H1 (cell line): ENCODE measurements around the gene TNS3. TPM values are rescaled to one million over a fixed set of nuclear protein-coding genes. Genes with fewer than 3 reads are reported as not detected.
A peak's percentile ranks its signal among the peaks of the same experiment; 100 is the strongest.

Experiments
- CTCF ChIA-PET: fragments of 300-600 bp; sonication (Branson Sonifier 250); formaldehyde crosslinking; loops from one replicate; lab custom pipeline; 2021; ENCODE audit not compliant: partially characterized antibody; lab: Charles Lee
- POLR2A ChIA-PET: fragments of 300-600 bp; sonication (Branson Sonifier 250); formaldehyde crosslinking; loops from one replicate; lab custom pipeline; 2021; ENCODE audit warnings: inconsistent platforms; ENCODE audit not compliant: partially characterized antibody; lab: Charles Lee
- DNase-seq, 2 experiments: peaks; one replicate each; pipeline versions ENCODE4 v3.0.0 to v3.0.0-alpha.2; 2010 to 2022; ENCODE audit warnings: low spot score in 2 of 2, low read depth in 1 of 2, mixed read lengths in 1 of 2
- FAIRE-seq: peaks from 2 replicates; lab custom pipeline; 2011; peaks lifted over from hg19 to GRCh38; lab: Jason Lieb, UNC
- H2AFZ ChIP-seq: 2 replicates; pipeline ENCODE4 v1.8.1; 2012; ENCODE audit warnings: low read length, inconsistent platforms
- H2AK5ac ChIP-seq: 2 replicates; pipeline ENCODE4 v1.6.1; 2013; ENCODE audit warnings: low read depth, low read length
- H2BK120ac ChIP-seq: replicated peaks from 2 replicates; pipeline ENCODE3; 2013; ENCODE audit warnings: low read depth, low read length, inconsistent platforms
- H2BK12ac ChIP-seq: 2 replicates; pipeline ENCODE4 v1.6.1; 2013; ENCODE audit warnings: low read depth, low read length
- H2BK15ac ChIP-seq: 2 replicates; pipeline ENCODE4 v1.6.1; 2013; ENCODE audit warnings: low read length
- H2BK20ac ChIP-seq: 2 replicates; pipeline ENCODE4 v1.6.1; 2013; ENCODE audit warnings: low read length
- H2BK5ac ChIP-seq: 2 replicates; pipeline ENCODE4 v1.6.1; 2013; ENCODE audit warnings: low read depth, low read length
- H3K14ac ChIP-seq: 2 replicates; pipeline ENCODE4 v1.6.1; 2013; ENCODE audit warnings: inconsistent platforms; ENCODE audit not compliant: insufficient read length
- H3K18ac ChIP-seq: 2 replicates; pipeline ENCODE4 v1.6.1; 2013; ENCODE audit warnings: low read length; ENCODE audit errors: extremely low read depth
- H3K23ac ChIP-seq: 2 replicates; pipeline ENCODE4 v1.6.1; 2013; ENCODE audit warnings: inconsistent platforms; ENCODE audit not compliant: insufficient read length
- H3K23me2 ChIP-seq: 2 replicates; pipeline ENCODE4 v1.6.1; 2013; ENCODE audit warnings: low read depth, low read length
- H3K27ac ChIP-seq: 2 replicates; pipeline ENCODE4 v1.6.1; 2011; ENCODE audit warnings: low read depth, low read length, inconsistent platforms
- H3K27me3 ChIP-seq, 4 experiments: replicated peaks in 1 of 4; 1 replicate in 1 of 4; 2 replicates in 3 of 4; pipeline versions ENCODE4 v1.6.1 to v1.8.1; 2011 to 2013; ENCODE audit warnings: low read length in 3 of 4, mild to moderate bottlenecking in 3 of 4, inconsistent platforms in 2 of 4, mixed read lengths in 2 of 4, moderate library complexity in 1 of 4; ENCODE audit not compliant: control insufficient read depth in 3 of 4, insufficient read depth in 3 of 4; ENCODE audit errors: extremely low read depth in 1 of 4
- H3K36me3 ChIP-seq, 4 experiments: 2 replicates each; pipeline versions ENCODE4 v1.6.1 to v1.8.1; 2011 to 2013; ENCODE audit warnings: mild to moderate bottlenecking in 4 of 4, low read length in 3 of 4, moderate library complexity in 2 of 4, control low read depth in 1 of 4, inconsistent platforms in 1 of 4; ENCODE audit not compliant: insufficient read depth in 4 of 4, control insufficient read depth in 2 of 4
- H3K4ac ChIP-seq: replicated peaks from 2 replicates; pipeline ENCODE3; 2013; ENCODE audit warnings: low read length, low read depth, mixed read lengths, inconsistent platforms; ENCODE audit not compliant: insufficient read length
- H3K4me1 ChIP-seq, 4 experiments: replicated peaks in 1 of 4; 1 replicate in 1 of 4; 2 replicates in 3 of 4; pipeline versions ENCODE4 v1.6.1 to v1.8.1; 2011 to 2013; ENCODE audit warnings: low read length in 3 of 4, inconsistent platforms in 2 of 4, mixed read lengths in 1 of 4; ENCODE audit not compliant: insufficient read depth in 4 of 4, control insufficient read depth in 3 of 4
- H3K4me2 ChIP-seq, 2 experiments: 2 replicates each; pipeline versions ENCODE4 v1.6.1 to v1.8.1; 2011 to 2013; ENCODE audit warnings: low read depth in 2 of 2, low read length in 2 of 2, control low read depth in 1 of 2, inconsistent platforms in 1 of 2, mild to moderate bottlenecking in 1 of 2; ENCODE audit not compliant: insufficient read depth in 1 of 2
- H3K4me3 ChIP-seq, 4 experiments: fragments of 200-600, 300-600 bp in 1 of 4; sonication (generic), shearing (Covaris generic), sonication (Bioruptor Twin) in 1 of 4; 2 replicates each; pipeline versions ENCODE4 v1.5.1 to v1.8.1; 2011 to 2016; ENCODE audit warnings: low read length in 4 of 4, low read depth in 3 of 4, control low read depth in 2 of 4, inconsistent platforms in 2 of 4, mild to moderate bottlenecking in 2 of 4, mixed read lengths in 1 of 4, moderate library complexity in 1 of 4; ENCODE audit not compliant: insufficient read depth in 2 of 4; ENCODE audit errors: extremely low read depth in 1 of 4
- H3K56ac ChIP-seq: replicated peaks from 2 replicates; pipeline ENCODE3; 2013; ENCODE audit warnings: low read depth, mild to moderate bottlenecking, mixed read lengths, low read length, inconsistent platforms; ENCODE audit not compliant: insufficient read length
- H3K79me1 ChIP-seq: 2 replicates; pipeline ENCODE4 v1.6.1; 2013; ENCODE audit warnings: low read depth, low read length, control low read depth
- H3K79me2 ChIP-seq, 2 experiments: 2 replicates each; pipeline versions ENCODE4 v1.6.1 to v1.8.1; 2012 to 2013; ENCODE audit warnings: low read length in 2 of 2, mild to moderate bottlenecking in 2 of 2, inconsistent platforms in 1 of 2; ENCODE audit not compliant: insufficient read depth in 2 of 2, control insufficient read depth in 1 of 2
- H3K9ac ChIP-seq, 4 experiments: replicated peaks in 1 of 4; 1 replicate in 1 of 4; 2 replicates in 3 of 4; pipeline versions ENCODE4 v1.6.1 to v1.8.1; 2011 to 2013; ENCODE audit warnings: low read depth in 3 of 4, low read length in 3 of 4, control low read depth in 2 of 4, mild to moderate bottlenecking in 2 of 4, moderate library complexity in 2 of 4, inconsistent platforms in 1 of 4; ENCODE audit errors: extremely low read depth in 1 of 4
- H3K9me3 ChIP-seq, 2 experiments: 2 replicates each; pipeline versions ENCODE4 v1.6.1 to v1.8.1; 2012 to 2013; ENCODE audit warnings: mild to moderate bottlenecking in 2 of 2, moderate library complexity in 2 of 2, control low read depth in 1 of 2, inconsistent platforms in 1 of 2, low read depth in 1 of 2, low read length in 1 of 2, mixed read lengths in 1 of 2; ENCODE audit not compliant: insufficient read depth in 2 of 2
- H4K20me1 ChIP-seq, 2 experiments: replicated peaks in 1 of 2; 2 replicates each; pipeline versions ENCODE3 to v1.8.1; 2011 to 2013; ENCODE audit warnings: inconsistent platforms in 2 of 2, low read length in 2 of 2, mild to moderate bottlenecking in 1 of 2; ENCODE audit not compliant: insufficient read depth in 2 of 2, control insufficient read depth in 1 of 2
- H4K5ac ChIP-seq: 2 replicates; pipeline ENCODE4 v1.6.1; 2013; ENCODE audit warnings: low read length, low read depth, mixed read lengths, inconsistent platforms; ENCODE audit not compliant: insufficient read length
- H4K8ac ChIP-seq: 2 replicates; pipeline ENCODE4 v1.8.0; 2013; ENCODE audit warnings: mild to moderate bottlenecking, moderate library complexity, low read length, inconsistent platforms; ENCODE audit not compliant: insufficient read depth; ENCODE audit errors: extremely low read depth
- H4K91ac ChIP-seq: replicated peaks from 2 replicates; pipeline ENCODE3; 2013; ENCODE audit warnings: low read length, mixed read lengths, inconsistent platforms; ENCODE audit not compliant: insufficient read length
- CHD1 ChIP-seq: IDR thresholded peaks from 2 replicates; pipeline ENCODE4 v1.6.1; 2012; ENCODE audit warnings: low read depth, low read length, improper control_type of control experiment
- E2F6 ChIP-seq: IDR thresholded peaks from 2 replicates; pipeline ENCODE4 v1.6.1; 2012; ENCODE audit warnings: inconsistent platforms
- RAD21 ChIP-seq, 2 experiments: IDR thresholded peaks in 1 of 2; conservative IDR thresholded peaks in 1 of 2; 2 replicates each; pipeline ENCODE4 v1.6.1; 2011; ENCODE audit warnings: low read depth in 2 of 2, low read length in 2 of 2, improper control_type of control experiment in 1 of 2, inconsistent platforms in 1 of 2, mild to moderate bottlenecking in 1 of 2, moderate library complexity in 1 of 2
- RBBP5 ChIP-seq: IDR thresholded peaks from 2 replicates; pipeline ENCODE4 v1.7.1; 2012; ENCODE audit warnings: low read depth, mild to moderate bottlenecking, inconsistent platforms, low read length, moderate library complexity, borderline replicate concordance
- RFX5 ChIP-seq: IDR thresholded peaks from 2 replicates; pipeline ENCODE4 v1.6.1; 2011; ENCODE audit warnings: low read depth, low read length, improper control_type of control experiment, borderline replicate concordance
- SIRT6 ChIP-seq: IDR thresholded peaks from one replicate; pipeline ENCODE4 v1.7.1; 2012; ENCODE audit warnings: low read length, inconsistent platforms
- TAF7 ChIP-seq: optimal IDR thresholded peaks from 2 replicates; pipeline ENCODE3; 2011; ENCODE audit warnings: low read depth, mild to moderate bottlenecking, inconsistent platforms, low read length, moderate library complexity, borderline replicate concordance
- USF2 ChIP-seq: IDR thresholded peaks from 2 replicates; pipeline ENCODE4 v1.6.1; 2011; ENCODE audit warnings: low read length, improper control_type of control experiment
- WGBS, 2 experiments: shearing (Covaris generic) in 1 of 2; methylation state at CpG; one replicate each; pipeline versions ENCODE4 v1.1.6 to v1.1.7; 2013 to 2015; ENCODE audit warnings: low lambda C conversion rate in 2 of 2, mixed read lengths in 2 of 2, inconsistent platforms in 1 of 2, low coverage in 1 of 2, missing lambda C conversion rate in 1 of 2; ENCODE audit not compliant: insufficient replicate concordance in 2 of 2, insufficient coverage in 1 of 2, insufficient read length in 1 of 2; ENCODE audit errors: extremely low coverage in 1 of 2, missing lambda C conversion rate in 1 of 2; 5-methylcytosine and 5-hydroxymethylcytosine counted together
- polyA plus RNA-seq, 7 experiments: library from polyadenylated mRNA; depleted of rRNA in 3 of 7; stranded (reverse) in 5 of 7; unstranded in 2 of 7; fragments of >200 nt in 5 of 7; fragments of 200-250 nt in 2 of 7; gene quantifications; 1 replicate in 5 of 7; 2 replicates in 1 of 7; 4 replicates in 1 of 7; pipeline versions ENCODE4 v1.2.1 to v1.2.3, GENCODE V29; 2011 to 2013; ENCODE audit warnings: missing spikeins in 2 of 7, mixed read lengths in 2 of 7
- total RNA-seq: library from RNA; stranded (reverse); fragmentation: NEBNext Ultra II Directional; extraction: Animal tissue kit (Norgen Biotek cat#: 25700); gene quantifications from 2 replicates; pipeline ENCODE4 v1.2.1, GENCODE V29; 2021

TNS3 gene
- total and polyA plus RNA-seq, 2 of the 8 experiments (the other 6 are each of a cell fraction or from before 2014, with no cell fraction given), result 11.9 to 24.2 TPM

- ChIA-PET POLR2A (interaction anchor here (0.8 to 1.7 kb wide), 3 partner anchors 11 to 28 kb away, joined by 3 to 4 read pairs (median 4); no protein-coding TSS in a partner anchor), CTCF (interaction anchor here (2.3 to 5.1 kb wide), 2 partner anchors 14 to 29 kb away, joined by 6 to 26 read pairs; no protein-coding TSS in a partner anchor)
- H3K27me3 ChIP-seq, result no peaks in the 10 kb centered on the region
- no peaks in the 10 kb centered on the region for H3K9me3 ChIP-seq
- H3K4me1 ChIP-seq, result peaks cover 23 to 44% (median 31%) of the 10 kb centered on the region in 4 experiments
- peak overlapping the region; percentile 38 for H4K5ac ChIP-seq
- no peak overlapping the region for H3K14ac ChIP-seq
- H3K56ac ChIP-seq, result no peak overlapping the region
- no peaks in the 10 kb centered on the region for H3K23me2 ChIP-seq
- H4K20me1 ChIP-seq, result no peaks in the 10 kb centered on the region
- peak overlapping the region; percentile 93; the same call in 1 of the 2 replicates for H2BK15ac ChIP-seq
- FAIRE-seq, result no peak
- H3K9ac ChIP-seq, result peak overlapping the region in 1 of 4 experiments; percentile 47; a peak in 2 of 7 replicates
- H2AK5ac ChIP-seq, result peak overlapping the region; percentile 71; the same call in 1 of the 2 replicates
- H2AFZ ChIP-seq, result no peak overlapping the region
- H4K91ac ChIP-seq, result peak overlapping the region; percentile 72
- peak overlapping the region; percentile 62; the same call in 1 of the 2 replicates for H2BK12ac ChIP-seq
- peak overlapping the region; percentile 72 for H4K8ac ChIP-seq
- no peak overlapping the region for H3K23ac ChIP-seq
- H2BK5ac ChIP-seq, result peak overlapping the region; percentile 92; the same call in 1 of the 2 replicates
- H2BK120ac ChIP-seq, result peak overlapping the region; percentile 25
- H3K18ac ChIP-seq, result peak overlapping the region; percentile 66
- H3K79me2 ChIP-seq, result no peaks in the 10 kb centered on the region
- peak overlapping the region; percentile 19; the same call in 1 of the 2 replicates for H3K27ac ChIP-seq
- H3K4me3 ChIP-seq, result peak overlapping the region in 3 of 4 experiments; percentile 14 to 57 (median 15); a peak in 4 of 8 replicates
- H3K4me2 ChIP-seq, result peak overlapping the region; percentile 63 to 98
- WGBS, 2 experiments, result 78% methylated on average over 7 of the region's 7 CpGs; no CpG with 5 or more reads in 1 of the 2 experiments
- DNase-seq, result no peak
- no peaks in the 10 kb centered on the region for H3K36me3 ChIP-seq
- H2BK20ac ChIP-seq, result peak overlapping the region; percentile 13; the same call in 1 of the 2 replicates
- H3K4ac ChIP-seq, result no peak overlapping the region
- no peaks in the 10 kb centered on the region for H3K79me1 ChIP-seq
- no peak for TF ChIP-seq TAF7
- TF ChIP-seq RFX5, result no peak
- TF ChIP-seq RAD21 (IDR thresholded peaks at IDR 0.05 in 1 of 2, conservative IDR thresholded peaks at IDR 0.05 in 1 of 2; ENCODE audit: low read depth in 2 of 2, low read length in 2 of 2), result no peak
- no peak for TF ChIP-seq CHD1
- no peak; the same call in 1 of the 2 replicates for TF ChIP-seq E2F6
- TF ChIP-seq RBBP5, result no peak
- no peak for TF ChIP-seq SIRT6
- no peak for TF ChIP-seq USF2
Measured at GRCh38 chr7:47328392-47329319, 253.3 kb downstream of the TNS3 start.
